GM21723 (cell line): ENCODE data around the gene TPPP2.

ENCODE experiments used
- ATAC-seq: cut with Tn5 transposase; IDR thresholded peaks from one replicate; pipeline ENCODE4 v1.9.1; 2021; ENCODE audit warnings: mild to moderate bottlenecking, moderate library complexity; ENCODE audit not compliant: unreplicated experiment

Gene TPPP2

DNA sequence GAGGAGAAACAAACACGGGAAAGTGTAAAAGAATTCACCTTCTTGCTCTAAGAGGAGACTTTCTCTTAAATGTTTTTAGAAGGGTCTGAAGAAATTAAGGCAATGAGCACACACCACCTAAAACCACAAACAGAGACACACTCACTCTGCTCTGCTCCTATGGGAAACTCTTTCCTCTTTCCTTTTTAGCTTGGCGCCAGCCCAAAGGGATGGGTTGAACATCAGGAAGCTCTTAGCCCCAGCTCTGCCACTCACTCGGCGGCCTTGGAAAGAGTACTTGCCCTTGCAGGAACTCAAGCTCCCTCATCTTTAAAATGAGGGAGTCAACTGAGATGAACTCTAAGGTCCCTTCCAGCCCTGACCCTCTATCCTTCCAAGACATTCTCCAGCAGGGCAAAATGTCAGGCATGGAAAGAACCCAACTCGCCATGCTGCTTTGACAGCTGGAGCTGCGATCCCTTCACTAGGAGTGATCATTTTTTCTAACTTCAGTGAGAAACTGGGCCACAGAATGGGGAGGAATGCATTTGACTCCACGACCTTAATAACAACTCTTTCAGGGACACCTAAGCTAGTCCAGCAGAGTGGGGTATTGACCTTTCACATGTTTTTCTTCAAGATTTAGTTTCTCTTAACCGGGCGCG is 26.6 kb downstream of the TPPP2 start:
- no peak for ATAC-seq

DNA sequence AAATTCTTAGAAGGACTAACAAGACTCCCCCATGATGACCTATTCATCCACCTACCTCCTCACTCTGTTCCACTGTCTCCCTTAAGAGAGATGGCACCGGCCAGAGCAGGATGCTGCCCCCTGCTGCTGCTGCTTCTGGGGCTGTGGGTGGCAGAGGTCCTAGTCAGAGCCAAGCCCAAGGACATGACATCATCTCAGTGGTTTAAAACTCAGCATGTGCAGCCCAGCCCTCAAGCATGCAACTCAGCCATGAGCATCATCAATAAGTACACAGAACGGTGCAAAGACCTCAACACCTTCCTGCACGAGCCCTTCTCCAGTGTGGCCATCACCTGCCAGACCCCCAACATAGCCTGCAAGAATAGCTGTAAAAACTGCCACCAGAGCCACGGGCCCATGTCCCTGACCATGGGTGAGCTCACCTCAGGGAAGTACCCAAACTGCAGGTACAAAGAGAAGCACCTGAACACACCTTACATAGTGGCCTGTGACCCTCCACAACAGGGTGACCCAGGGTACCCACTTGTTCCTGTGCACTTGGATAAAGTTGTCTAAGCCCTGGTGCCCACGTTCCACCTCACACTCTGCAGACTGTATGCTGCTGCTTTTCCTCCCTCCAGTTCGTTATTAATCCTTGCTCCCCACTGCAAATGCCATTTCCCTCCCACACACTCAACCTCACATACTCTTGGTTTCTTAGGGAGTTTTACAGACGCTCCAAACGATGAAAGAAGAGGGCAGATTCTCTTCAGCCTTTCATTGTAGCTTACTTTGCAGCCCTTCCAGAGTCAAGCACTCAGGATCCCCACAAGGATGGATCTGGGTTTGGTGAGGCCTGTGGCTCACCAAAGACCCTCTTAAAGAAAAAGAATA is 28.0 kb downstream of the TPPP2 start, which contains the start of gene RNASE8:
Gene RNASE8, plus strand, starts transcription at position 20 of the 873 bp plus-strand sequence. Its CDS starts 71 bp downstream, at position 91.
- no peak for ATAC-seq

DNA sequence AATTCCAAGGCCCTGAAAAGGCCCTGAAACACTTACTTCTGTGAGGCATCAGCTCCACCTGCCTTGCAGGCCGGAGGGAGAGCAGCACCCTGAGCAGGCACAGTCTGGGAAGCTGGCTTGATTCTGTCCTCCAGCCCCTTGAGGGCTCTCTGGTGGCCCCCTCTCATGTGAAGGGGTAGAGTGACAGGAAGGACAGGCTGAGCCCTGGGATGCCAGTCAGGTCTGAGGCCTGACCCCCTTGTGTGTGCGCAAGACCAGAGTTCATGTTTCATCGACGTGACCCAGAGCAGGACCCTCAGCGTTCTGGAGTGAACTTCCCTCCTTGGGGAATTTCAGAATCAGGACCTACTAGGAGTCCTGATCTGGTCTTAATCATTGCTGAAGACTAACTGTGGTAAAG is 28.9 kb downstream of the TPPP2 start:
- ATAC-seq: no peak

DNA sequence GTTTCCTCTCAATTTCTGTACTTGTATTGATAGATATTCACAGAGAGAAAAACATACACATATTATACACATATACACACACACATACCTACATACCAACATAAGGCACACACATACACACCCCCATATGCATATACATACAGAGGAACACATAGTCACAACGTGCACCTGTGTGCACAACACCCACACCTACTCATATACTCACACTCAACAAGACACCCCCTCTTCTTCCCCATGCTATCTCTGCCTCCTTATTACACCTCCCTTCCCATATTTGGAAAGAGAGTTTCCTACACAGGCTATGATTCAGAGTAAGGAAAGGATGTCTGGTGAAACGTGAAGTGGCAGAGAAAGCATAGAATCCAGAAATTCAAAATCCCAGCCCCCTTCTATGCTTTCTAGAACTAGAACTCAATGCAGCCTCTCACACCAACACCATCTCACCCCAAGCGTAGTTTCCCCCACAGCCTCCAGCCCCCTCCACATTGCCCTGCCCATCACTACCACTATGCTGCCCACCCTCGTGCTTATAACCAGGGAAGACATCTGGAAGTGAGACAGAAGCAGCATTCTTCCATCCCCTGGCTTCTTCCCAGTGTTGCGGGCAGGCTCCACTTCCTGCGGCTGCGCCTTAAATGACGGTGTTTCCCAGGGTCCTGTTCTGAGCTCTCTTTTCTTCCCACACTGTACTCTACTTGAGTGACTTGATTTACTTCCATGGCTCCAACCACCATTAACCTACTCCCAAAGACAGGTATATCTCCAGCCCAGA is 30.0 kb downstream of the TPPP2 start:
- no peak for ATAC-seq

DNA sequence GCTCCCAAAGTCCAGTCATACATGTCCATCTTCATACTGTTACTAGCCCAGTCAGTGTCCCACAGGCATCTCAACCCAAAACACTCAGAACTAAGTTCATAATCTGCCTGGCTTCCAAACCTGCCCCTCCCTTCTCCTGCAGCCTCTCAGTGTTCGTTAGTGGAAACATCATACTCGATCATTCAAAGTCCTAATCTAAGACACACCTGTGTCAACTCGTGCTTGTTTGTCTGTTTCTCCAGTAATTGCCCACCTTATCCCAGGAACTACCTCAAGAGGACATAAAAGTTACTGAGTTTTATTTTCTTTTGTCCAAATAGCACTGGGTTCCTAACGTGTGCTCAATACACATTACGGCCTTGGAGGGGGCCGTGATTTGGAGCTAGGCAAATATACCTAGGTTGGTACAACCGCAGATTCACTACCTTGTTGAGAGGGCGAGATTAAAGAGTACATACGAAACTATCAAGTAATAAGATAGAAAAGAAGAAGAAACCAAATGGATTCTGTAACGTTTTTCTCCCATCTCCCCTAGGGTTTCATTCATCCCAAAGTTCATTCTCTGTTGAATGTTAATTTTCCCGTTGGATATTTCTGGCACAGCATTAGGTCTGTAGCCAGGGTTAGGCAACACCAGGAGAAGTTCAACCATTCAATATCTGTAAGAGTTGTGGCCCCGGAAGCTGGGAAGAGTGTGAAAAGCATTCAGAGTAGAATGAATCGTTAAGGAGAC is 30.8 kb downstream of the TPPP2 start:
- ATAC-seq: no peak

DNA sequence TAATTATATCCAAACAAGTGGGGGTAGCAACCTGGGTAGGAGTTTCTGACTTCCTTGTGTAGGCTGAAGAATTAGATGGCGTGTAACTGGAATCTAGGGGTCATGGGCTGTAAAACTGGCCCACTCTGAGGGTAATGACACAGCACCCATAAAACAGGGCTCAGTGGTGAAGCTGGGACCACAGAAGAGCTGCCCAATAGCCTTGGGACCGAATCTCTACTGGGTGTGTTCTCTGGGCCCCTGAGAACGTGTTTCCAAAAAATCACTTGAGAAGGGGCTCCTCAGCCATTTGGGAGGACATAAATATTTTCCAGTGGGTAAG is 31.3 kb downstream of the TPPP2 start:
- no peak for ATAC-seq

DNA sequence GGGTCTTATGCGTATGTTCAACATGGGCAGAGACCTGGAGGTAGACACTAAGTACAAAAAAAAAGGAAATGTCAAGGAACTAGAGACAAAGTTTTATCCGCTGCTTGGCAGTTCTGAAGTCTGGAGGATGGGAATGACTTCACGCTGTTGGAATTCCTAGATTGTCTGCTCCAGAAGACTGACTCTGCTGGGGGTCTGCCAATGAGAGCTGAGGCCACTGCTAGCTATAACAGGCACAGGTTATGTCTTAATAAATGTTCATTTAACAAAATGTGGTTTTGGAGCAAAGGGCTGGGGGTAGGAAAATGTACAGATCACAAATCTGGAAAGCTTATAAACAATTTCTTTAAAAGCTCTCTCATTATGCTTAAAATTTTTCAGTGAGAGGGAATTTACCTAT is 33.5 kb downstream of the TPPP2 start:
- no peak for ATAC-seq

DNA sequence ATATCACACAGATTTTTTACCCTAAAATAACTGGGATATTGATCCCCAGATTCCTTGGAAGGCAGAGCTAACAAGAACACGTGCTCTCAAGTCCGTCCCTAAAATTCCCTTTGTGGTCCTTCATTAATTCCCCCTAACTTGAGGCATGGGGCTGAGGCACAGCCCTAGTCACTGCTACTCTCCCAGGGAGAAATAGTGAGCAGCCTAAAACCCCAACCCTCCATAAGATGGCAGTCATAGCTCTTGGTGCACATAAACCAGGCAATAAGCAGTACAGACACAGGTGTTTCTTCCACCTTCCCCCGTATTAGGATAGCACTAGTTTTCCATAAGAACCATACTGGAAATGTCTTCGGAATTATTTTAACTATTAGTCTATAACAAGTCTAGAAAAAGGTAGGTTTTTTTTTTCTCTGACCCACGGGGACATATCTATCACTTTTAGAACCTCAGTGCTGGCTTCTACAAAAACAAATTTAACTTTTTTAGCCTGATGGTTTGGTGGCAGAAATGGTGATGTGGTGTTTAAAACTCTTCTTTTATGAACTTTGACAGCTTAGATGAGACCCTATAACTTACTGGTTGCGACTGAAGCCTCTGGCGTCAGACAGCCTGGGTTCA is 37.0 kb downstream of the TPPP2 start:
- ATAC-seq: no peak

DNA sequence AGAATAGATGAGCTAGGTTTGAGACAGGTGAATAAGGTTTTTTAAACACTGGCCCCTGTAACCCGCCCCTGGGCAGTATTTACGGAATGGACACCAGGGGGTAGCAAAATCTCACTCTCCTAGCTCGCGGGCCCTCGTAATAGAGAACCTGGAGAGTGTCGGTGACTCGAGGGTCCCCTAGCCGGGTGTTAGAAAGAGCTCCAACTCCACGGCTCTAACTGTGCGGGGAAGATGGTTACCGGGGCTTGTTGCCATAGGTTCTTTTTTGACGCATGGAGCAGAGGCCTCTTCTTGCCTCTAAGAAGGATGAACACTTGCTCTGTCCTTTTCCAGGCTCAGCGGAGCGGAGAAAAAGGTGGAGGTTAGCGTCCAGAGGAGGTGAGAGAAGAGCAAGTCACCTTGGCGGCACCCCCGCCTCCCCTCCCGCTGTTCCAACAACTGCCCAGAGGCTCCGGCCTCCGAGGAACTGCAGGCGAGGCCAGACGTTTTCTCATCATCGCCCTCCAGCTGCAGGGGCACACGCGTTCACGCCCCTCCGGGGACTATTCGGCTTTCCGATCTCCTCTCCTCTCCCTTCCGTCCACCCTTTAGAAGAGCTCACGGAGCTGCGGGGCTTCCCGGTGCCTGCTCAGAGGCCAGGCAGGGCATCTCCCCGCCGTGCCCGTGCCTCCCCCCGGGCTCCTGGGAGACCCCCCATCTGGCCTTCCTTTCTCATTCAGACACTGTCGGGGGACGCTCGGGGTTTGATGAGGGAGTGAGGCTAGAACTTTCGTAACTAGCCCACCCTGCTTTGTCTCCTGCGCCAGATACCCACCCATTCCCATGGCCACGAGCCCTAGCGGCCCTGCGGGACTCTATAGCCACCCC is 38.7 kb downstream of the TPPP2 start:
- ATAC-seq: no peak

DNA sequence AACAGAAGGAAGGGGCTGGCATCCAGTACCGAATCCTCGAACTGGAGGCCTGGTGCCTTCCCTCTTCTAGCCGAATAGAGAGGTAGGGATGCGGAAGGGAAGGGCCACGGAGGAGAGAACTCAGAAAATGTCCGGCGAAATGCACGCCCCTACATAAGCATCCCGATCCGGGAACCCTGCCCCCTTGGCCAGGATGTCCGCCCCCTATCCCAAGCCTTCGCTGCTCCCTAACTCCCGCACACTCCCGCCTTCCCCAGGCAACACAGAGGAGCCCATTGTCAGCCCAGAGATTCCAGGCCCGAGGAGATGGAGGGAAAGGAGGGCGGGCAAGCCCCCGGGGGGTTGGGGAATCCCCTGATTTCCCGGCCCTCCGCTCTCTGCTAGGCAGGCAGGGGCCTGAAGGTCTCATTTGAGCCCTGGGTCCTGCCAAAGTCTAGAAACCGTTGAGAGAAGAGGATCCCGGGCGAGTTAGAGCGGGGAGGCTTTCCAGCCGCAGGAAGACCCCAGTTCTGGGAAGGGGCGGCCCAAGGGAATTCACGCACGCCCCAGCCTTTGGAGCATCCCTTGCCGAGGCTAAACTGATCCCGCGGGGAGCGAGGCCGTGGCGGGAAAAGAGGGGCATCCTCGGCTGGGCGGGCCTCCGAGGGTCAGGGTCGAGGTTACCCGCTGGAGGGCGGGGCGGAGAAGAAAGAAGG is 39.5 kb downstream of the TPPP2 start:
- no peak for ATAC-seq

DNA sequence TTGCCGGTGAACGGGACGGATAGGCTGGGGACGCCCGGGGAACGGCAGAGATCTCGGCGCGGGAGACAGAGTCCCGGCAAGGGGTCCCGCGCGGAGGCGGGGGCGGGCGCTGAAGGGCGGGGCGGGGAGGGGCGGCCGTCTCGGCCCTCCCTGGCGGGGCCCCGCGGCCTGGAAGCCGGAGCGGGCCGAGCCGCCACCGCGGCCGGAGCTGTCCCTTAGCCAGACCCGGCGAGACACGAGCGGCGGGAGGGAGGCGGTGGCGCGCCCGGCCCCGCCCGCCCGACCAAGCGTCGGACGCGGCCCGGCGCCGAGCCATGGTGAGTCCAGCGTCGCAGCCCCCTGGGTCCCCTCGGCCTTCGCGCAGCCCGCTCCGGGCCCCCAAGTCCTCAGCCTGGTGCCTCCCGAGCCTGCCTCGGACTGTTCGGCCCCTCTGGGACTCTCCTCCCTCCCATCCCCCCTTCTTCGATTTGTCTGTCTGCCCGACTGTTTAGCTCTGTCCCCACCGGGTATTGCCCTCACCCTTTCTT is 40.1 kb downstream of the TPPP2 start, which contains the start of gene ARHGEF40:
Gene ARHGEF40, plus strand, starts transcription at position 222 of the 527 bp plus-strand sequence. Its CDS starts 93 bp downstream, at position 315.
- ATAC-seq: no peak

DNA sequence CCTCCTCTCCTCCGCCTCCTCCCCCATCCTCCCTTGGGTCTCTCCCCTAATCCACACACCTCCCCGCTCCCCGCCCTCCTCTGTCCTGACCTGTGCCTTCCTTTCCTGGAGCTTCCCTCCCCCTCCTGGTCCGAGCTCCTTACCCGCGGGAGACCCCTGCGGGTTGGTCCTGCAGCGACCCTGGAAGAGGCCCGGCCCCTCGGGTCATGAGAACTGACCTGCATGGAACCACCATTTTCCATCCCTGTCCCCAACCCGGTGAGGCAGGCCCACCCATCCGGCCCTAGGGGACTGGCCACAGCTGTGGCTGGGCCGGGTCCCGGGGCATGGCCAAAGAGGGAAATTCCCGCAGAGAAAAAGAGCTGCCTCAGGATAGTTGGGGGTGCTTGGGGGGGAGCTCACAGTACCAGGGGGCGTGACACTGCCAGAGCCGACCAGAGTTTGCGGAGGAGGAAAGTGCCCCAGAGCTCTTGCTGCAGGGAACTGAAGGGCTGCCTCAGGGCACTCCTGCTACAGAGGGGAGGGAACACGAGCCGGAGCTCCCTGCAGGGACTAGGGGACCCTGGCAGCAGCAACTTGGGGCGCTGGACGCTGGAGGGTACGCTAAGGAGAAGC is 40.7 kb downstream of the TPPP2 start:
- ATAC-seq: peak; percentile 13

DNA sequence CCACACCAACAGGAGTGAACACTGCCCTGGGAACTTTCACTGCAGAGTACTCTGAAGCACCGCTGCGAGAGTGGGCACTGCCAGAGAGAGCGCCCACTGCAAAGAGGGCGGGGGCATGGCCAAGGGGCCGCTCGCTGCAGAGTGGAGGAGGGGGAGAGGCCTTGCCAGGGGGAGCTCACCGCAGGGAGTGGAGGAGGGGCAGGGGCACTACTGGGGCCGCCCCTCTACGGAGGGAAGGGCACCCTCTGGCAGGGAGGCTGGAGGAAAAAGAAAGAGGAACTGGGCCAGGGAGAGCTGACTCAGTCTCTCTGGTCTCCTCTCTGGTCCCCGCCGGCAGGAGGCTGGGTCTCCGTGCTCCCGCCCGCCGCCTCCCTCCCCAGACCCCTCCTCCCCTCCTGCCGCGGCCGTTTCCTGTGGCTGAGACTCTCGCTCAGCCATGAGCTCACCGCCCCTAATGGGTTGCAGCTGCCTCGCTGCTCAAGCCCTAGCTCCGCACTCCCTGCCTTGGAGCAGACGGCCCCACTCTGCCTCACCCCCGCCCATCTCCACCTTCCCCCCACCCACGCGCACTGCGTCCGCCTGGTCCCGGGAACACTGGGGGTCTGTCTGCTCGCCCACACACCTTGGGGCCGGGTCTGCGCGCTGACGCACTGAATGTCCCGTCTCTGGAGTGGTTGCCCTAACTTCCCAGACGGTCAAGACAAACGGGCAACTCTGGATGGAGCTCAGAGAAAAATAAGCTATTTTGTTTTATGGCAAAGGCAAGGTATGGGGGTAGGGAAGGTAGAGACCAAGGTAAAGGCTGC is 41.4 kb downstream of the TPPP2 start:
- ATAC-seq: peak; percentile 73

DNA sequence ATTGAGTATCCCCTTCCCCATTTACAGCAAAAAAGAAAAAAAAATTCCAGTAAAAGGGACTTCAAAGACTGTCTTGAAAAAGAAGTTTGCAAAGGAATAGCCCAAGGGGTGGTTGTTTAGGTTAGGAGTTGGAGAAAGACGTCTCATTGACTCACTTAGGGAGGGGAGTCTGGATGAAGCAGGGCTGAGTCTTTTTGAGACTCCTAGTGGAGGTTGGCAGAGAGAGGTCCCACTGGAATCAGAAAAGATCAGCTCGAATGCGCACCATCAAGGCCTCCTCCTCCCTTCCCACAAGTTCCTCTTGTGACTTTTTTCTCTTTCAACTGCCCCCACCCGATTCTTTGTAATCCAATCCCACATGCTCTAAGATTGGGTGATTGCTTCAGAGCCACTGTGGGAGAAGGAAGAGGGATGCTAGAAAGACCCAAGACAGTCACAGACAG is 42.0 kb downstream of the TPPP2 start:
- ATAC-seq: no peak

DNA sequence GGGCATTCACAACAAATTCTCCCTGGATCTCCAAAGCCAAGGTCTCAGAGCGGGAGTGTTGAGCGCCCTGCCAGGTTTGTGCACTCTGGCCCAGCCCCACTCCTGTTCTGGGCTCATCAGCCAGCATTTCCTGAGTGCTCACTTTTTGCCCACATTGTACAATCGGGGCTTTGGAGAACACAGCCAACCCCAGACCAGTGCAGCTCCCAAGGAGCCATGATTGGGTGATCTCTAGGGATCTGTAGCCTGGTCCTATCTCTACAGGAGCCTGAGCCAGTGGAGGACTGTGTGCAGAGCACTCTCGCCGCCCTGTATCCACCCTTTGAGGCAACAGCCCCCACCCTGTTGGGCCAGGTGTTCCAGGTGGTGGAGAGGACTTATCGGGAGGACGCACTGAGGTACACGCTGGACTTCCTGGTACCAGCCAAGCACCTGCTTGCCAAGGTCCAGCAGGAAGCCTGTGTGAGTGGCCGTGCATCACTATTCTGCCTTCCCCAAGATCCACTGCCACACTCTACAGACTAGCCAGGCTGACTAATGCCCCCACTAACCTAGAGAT is 42.8 kb downstream of the TPPP2 start:
- ATAC-seq: no peak

DNA sequence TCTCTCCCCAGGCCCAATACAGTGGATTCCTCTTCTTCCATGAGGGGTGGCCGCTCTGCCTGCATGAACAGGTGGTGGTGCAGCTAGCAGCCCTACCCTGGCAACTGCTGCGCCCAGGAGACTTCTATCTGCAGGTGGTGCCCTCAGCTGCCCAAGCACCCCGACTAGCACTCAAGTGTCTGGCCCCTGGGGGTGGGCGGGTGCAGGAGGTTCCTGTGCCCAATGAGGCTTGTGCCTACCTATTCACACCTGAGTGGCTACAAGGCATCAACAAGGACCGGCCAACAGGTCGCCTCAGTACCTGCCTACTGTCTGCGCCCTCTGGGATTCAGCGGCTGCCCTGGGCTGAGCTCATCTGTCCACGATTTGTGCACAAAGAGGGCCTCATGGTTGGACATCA is 43.9 kb downstream of the TPPP2 start:
- no peak for ATAC-seq
